Measurements from ENCODE around the gene MISP3.

The MISP3 gene

GRCh38 chr19:14106840-14107239, 34.3 kb downstream of the MISP3 start:
- no peak for DNase-seq

- DNase-seq: no peak
These were observed 35.2 kb downstream of the MISP3 start for GRCh38 chr19:14107581-14108461.

GRCh38 chr19:14110650-14111049, 38.1 kb downstream of the MISP3 start:
- no peak for DNase-seq

GRCh38 chr19:14111486-14111885, 38.9 kb downstream of the MISP3 start:
- DNase-seq: no peak

GRCh38 chr19:14112051-14112808, 39.6 kb downstream of the MISP3 start:
- DNase-seq: no peak

GRCh38 chr19:14112809-14113385, 40.3 kb downstream of the MISP3 start:
- DNase-seq: no peak

- DNase-seq: no peak
These were observed 41.3 kb downstream of the MISP3 start for GRCh38 chr19:14113762-14114414.

- no peak for DNase-seq
These were observed 41.9 kb downstream of the MISP3 start for GRCh38 chr19:14114439-14114838.

- no peak for DNase-seq
These were observed 42.3 kb downstream of the MISP3 start for GRCh38 chr19:14114854-14115253.

- DNase-seq: no peak
These were observed 43.2 kb downstream of the MISP3 start for GRCh38 chr19:14115756-14116155.

GRCh38 chr19:14116525-14116917, 43.9 kb downstream of the MISP3 start:
- no peak for DNase-seq

- DNase-seq: no peak
These were observed 44.5 kb downstream of the MISP3 start for GRCh38 chr19:14116918-14117578.

GRCh38 chr19:14117668-14118164, 45.1 kb downstream of the MISP3 start, which contains the start of gene PRKACA:
Gene PRKACA (minus strand): TSS chr19:14117762. CDS start chr19:14117547, 215 bp downstream.
- DNase-seq: peak; percentile 97

- no peak for DNase-seq
These were observed 45.8 kb downstream of the MISP3 start for GRCh38 chr19:14118165-14119051.

- DNase-seq: no peak
These were observed 46.6 kb downstream of the MISP3 start for GRCh38 chr19:14119146-14119545.

- no peak for DNase-seq
These were observed 47.3 kb downstream of the MISP3 start for GRCh38 chr19:14119644-14120496.

- DNase-seq: no peak
These were observed 47.9 kb downstream of the MISP3 start for GRCh38 chr19:14120497-14120780.

GRCh38 chr19:14122924-14123323, 50.3 kb downstream of the MISP3 start:
- DNase-seq: no peak
